Fibroblast of lung (primary cell): ENCODE results near the gene CERS6.

Experiments
- CTCF ChIP-seq, 2 donors: IDR thresholded peaks in 1 of 2; conservative IDR thresholded peaks in 1 of 2; 1 replicate in 1 of 2; 2 replicates in 1 of 2; pipeline ENCODE4 v1.5.1; 2011 to 2012; ENCODE audit warnings: low read length in 2 of 2, control low read depth in 1 of 2, inconsistent platforms in 1 of 2, low read depth in 1 of 2, mild to moderate bottlenecking in 1 of 2
- EZH2 ChIP-seq: IDR thresholded peaks from 2 replicates; pipeline ENCODE4 v1.5.1; 2012; ENCODE audit warnings: low read length, control low read depth, mild to moderate bottlenecking; ENCODE audit errors: missing control alignments

GRCh38 chr2:168514692-168515091, 58.6 kb downstream of the CERS6 start:
- no peak for TF ChIP-seq CTCF (conservative IDR thresholded peaks at IDR 0.05 in 1 of 2, IDR thresholded peaks at IDR 0.05 in 1 of 2; ENCODE audit: low read depth in 1 of 2, low read length in 2 of 2)
- no peak for TF ChIP-seq EZH2
